ENCODE measurements around the gene CEP152.
A peak's percentile ranks its signal among the peaks of the same experiment; 100 is the strongest.
"Not testable (repeated sequence)": the region's sequence is repeated elsewhere in the genome, so short reads cannot be mapped to it uniquely, and the experiment has no call there.

The CEP152 gene, protein sequence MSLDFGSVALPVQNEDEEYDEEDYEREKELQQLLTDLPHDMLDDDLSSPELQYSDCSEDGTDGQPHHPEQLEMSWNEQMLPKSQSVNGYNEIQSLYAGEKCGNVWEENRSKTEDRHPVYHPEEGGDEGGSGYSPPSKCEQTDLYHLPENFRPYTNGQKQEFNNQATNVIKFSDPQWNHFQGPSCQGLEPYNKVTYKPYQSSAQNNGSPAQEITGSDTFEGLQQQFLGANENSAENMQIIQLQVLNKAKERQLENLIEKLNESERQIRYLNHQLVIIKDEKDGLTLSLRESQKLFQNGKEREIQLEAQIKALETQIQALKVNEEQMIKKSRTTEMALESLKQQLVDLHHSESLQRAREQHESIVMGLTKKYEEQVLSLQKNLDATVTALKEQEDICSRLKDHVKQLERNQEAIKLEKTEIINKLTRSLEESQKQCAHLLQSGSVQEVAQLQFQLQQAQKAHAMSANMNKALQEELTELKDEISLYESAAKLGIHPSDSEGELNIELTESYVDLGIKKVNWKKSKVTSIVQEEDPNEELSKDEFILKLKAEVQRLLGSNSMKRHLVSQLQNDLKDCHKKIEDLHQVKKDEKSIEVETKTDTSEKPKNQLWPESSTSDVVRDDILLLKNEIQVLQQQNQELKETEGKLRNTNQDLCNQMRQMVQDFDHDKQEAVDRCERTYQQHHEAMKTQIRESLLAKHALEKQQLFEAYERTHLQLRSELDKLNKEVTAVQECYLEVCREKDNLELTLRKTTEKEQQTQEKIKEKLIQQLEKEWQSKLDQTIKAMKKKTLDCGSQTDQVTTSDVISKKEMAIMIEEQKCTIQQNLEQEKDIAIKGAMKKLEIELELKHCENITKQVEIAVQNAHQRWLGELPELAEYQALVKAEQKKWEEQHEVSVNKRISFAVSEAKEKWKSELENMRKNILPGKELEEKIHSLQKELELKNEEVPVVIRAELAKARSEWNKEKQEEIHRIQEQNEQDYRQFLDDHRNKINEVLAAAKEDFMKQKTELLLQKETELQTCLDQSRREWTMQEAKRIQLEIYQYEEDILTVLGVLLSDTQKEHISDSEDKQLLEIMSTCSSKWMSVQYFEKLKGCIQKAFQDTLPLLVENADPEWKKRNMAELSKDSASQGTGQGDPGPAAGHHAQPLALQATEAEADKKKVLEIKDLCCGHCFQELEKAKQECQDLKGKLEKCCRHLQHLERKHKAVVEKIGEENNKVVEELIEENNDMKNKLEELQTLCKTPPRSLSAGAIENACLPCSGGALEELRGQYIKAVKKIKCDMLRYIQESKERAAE (N-terminal part only)

DNA sequence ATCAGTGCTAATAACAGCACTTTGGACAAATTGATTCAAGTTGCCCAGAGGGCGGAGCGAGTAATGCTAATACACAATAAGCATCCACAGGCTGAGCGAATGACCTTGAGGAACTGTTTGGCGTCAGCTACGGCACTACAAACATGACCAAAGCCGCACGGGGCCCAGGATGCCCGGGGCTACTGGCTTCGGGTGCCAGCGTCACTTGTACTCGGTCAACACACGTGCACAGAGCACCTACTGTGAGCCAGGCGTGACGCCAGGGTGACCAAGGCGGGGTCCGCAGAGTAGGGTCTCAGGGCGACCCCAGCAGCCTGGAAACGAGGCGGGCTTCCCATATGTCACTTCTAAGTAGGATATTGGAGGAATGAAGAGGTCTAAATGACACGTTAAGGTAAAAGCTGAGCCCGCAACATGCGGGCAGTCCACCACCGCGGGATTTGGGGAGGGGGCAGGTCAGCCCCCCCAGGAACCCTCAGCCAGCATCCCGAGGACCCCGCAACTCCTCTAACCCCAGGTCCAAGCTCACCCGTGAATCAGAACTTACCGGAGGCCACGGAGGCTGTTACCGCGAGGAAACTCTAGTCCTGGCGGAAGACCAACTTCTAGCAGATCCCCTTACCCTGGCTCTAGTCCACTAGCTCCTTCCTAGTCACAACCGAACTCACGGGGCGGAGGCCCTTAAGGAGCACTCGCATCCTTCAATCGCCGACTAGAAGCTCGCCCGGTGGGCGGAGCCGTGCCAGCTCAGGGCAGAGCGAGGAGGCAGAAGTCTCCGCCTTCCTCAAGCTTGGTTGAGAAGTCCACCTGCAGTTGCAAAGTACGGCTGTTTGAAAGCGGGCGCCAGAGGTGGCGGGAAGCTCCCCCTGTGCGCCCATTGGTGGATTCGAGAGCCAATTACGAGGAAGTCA lies at the start of gene CEP152:
TSS of gene CEP152 (minus strand) at position 656 of the 911 bp plus-strand sequence. CDS start 5,420 bp downstream, outside the sequence.
- peak; percentile 100 for DNase-seq

DNA sequence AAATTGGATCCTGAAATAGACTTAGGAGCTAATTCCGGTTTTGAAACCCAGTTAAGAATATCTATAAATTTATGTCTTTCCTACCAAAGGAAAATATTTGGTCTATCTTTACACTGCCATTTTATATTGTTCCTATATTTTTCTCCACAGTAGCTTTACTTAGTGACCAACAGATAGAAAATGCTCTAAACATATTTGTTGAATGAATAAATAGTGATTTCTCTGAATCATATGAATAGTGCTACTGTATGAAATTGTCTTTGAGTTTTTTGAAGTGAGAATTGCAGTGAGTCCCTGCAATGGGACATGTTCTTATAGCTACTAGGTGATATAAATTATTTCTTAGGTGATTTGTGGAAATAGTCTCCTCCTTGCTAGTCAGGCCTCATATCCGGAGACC lies 48.6 kb upstream of the CEP152 start:
- DNase-seq = no peak

DNA sequence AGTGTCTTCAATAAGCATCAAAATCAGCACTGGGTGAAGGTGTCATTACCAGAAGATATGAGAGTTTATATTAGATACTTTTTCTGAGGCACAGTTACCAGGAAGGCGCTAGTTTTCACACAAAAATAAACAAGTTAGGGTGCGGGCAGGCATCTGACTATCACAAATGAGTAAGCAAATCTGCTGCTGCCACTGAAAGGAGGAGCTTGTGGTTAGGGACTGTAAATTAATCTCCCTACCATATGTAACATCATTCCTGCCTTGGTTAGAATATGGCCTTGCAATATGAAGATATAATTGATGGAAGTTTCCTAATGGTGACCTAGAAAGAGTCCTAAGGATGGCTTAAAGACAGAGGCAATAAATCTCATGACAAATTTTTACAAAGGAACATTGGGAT lies 47.5 kb upstream of the CEP152 start:
- DNase-seq = peak; percentile 14

DNA sequence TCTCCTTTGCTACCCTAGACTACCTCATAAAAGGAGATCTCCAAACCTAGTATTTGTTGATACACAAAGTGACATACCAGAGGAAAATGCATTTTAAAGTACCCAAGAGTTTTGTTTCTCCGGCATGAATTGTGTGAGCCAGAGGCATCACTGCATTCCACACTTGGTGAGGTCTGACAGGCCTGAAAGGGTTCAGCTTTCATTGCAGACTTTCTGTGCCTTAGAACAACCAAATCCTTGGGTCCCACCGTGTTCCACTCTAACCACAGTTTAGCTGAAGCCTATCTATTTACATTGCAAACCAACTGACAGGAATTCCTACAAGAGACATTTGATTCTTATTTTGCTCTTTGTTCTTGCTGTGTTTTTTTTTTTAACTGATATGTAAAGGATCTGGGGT lies 46.1 kb upstream of the CEP152 start:
- DNase-seq = no peak

DNA sequence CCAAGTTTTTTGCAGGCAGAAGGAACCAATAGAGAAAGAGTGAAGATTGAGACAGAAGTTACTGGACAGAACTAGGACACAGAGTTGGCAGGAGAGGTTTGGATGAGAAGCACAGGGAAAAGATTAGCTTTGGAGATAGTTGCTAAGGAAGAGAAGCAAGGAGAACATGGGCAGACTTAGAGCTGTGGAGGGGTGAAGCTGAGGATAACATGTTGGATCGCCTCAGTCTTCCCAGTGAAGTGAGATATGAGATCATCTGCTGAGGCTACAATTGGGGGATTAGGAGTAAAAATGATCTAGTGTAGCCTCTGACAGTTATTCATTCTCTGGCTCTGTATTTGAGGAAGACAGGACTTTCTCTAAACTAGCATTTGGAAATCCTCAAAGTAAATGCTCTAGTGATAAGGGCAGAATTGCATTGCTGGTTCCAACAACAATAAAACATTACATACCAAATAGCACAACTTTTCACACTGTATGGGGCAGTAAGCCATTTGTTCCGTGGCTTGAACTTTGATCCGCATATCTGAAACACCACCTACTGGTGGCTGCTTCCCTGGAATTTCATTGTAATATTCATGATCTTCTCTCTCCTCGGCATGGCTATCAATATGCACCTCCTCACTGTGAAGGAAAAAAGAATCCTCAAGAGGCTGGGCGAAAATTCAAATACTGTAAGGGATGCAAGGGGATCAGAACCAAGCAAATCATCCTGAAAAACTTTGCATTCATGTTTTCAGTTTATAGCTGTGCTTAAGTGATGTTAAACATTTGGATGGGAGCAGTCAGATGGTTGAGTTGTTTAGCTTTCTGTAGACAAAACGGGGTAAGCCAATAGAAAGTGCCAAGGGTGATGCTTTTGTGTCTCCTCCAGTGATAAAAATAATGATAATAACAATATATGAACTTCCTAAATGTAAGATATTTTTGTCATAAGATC lies 44.9 kb upstream of the CEP152 start:
- no peak for DNase-seq

DNA sequence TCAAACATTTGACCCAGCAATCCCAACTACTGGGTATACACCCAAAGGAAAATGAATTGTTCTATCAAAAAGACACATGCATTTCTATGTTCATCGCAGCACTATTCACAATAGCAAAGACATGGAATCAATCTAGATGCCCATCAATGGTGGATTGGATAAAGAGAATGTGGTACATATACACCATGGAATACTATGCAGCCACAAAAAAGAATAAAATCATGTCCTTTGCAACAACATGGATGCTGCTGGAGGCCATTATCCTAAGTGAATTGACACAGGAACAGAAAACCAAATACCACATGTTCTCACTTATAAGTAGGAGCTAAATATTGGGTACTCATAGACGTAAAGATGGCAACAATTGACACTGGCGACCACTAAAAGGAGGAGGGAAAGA lies 43.6 kb upstream of the CEP152 start:
- not testable (repeated sequence) for DNase-seq

DNA sequence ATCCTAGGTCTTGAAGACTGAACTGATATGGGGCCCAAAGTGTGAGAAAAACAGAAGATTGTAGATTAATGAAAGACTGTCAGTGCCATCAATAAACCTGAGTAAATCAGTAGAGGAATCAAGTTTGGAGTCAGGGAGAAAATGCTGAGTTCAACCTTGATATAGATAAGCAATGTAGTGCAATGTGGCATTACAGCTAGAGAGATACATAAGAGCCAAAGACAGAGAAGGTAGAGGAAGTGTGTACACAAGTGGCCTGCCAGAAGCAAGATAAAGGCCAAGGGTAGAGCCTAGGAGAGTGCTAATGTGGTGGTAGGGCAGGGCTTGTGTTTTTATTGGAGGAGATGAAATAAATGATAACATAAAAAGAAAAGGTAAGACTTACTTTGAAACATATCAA lies 41.1 kb upstream of the CEP152 start:
- DNase-seq = no peak

DNA sequence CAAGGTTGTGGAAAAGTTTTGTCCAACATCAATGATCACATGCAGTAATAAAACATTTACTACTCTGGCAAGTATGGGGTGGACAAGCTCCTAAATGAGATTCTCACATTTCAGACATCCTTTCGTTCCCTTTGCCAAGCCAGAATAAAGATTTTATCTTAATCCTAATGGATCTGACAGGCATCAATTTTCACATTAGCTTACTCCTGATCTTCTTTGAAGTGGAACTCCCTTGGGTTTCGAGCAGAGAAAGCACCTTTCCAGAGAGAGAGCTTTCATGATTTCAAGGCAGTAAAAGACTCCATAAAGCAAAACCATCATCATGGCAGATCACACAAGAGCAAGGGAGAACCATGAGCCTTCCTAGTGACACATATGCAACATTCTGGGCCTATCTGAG lies 39.8 kb upstream of the CEP152 start:
- DNase-seq = no peak

DNA sequence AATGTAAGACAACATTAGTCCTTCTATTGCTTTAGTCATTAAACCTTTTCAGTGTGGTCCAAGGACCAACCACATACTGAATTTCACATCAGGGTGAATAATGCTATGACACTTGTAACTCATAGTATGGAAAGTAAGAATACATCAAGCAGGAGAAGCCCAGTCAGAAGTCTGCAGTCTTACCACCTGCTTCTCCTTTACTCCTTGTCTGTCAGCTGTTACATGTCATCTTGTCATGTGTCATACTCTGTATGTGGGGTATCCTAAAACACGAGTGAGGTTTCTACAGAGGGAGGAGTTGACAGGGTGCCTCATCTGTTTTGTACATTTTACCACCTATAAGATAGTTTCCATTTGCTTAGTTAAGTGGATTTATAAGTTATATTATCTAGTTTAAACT lies 34.3 kb upstream of the CEP152 start:
- no peak for DNase-seq

DNA sequence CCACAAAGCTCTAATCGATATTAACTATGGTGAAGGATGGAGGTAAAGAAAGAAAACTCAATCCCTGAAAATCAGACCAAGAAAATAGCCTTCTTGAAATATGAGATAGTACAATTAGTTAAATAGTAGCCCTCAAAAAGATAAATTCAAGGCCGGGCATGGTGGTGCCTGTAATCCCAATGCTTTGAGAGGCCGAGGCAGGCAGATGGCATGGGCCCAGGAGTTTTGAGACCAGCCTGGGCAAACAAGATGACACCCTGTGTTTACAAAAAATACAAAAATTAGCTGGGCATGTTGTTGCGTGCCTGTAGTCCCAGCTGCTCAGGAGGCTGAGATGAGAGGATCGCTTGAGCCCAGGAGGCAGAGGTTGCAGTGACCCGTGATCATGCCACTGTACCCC lies 31.6 kb upstream of the CEP152 start:
- DNase-seq = no peak

DNA sequence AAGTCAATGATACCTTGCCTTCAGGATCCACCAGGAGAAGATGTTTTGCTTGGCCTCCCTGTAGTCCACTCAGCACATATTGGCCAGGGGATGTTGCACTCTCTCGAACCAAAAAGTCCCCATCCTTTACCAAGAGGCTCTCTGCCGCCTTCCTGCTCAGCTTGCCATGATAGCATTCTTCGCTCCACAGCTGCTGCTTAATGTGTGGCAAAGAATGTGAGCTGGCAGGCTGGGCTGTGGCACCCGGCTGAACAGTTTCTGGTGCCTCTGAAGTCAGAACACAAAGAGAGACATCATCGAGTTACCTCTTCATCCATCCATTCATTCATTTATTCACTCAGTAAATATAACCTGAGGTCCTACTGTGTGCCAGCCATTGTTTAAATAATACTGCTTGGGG lies 23.9 kb upstream of the CEP152 start:
- no peak for DNase-seq

DNA sequence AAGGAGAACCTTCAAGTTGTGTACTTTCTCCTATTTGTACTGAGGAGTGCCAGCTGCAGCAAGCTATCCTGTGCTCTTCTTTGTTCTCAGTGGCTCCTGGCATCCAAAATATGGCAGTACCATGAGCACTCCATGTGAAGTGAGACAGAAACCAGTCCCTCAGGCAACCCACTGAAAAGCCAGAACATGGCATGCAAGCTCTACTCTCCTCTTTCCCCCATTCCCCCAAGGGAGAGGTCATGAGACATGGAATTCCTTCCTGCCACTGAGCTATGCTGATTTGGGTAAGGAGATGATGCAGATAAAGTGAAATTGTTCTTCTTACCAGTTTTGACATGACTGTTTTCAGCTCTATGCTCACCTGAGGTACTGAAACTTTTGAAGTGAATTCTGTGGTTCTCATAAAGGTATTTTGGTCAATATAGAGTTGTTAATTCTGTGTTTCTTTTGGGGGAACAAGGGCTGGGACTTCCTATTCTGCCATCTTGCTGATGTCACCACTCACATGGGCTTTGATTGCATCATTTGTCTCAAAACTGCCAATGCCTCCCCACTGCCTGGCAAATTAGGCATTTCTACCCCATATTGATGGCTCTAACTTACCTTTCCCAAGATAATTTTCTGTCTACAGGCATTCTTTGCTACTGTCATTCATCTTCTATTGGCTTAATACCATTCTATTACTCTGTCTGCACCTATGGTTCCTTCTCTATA lies 22.8 kb upstream of the CEP152 start:
- no peak for DNase-seq

DNA sequence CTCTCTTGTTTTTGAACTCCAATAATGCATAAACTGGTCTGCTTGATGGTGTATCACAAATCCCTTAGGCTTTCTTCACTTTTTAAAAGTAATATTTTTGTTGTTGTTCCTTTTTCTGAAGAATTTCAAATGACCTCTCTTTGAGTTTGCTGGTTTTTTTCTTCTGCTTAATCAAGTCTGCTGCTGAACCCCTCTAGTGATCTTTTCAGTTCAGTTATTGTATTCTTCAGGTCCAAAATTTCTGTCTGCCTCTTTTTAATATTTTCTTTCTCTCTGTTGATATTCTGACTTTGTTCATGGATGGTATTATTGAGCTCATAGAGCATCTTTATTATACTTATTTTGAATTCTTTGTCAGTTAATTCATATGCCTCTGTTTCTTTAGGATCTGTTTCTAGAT lies 21.8 kb upstream of the CEP152 start:
- DNase-seq = no peak

DNA sequence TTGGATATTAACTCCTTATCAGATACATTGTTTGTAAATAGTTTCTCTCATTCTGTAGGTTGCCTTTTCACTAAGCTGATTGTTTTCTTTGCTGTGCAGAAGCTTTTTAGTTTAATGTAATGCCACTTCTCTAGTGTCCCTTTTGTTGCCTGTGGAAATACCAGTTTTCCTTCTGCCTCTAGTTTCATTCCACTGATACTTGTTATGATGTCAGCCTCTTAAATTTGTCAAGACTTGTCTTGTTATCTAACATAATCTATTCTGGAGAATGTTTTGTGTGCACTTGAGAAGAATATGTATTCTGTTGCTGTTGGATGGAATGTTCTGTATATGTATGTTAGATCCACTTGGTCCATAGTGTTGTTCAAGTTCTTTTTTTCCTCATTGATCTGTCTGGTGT lies 18.0 kb upstream of the CEP152 start:
- DNase-seq = no peak

DNA sequence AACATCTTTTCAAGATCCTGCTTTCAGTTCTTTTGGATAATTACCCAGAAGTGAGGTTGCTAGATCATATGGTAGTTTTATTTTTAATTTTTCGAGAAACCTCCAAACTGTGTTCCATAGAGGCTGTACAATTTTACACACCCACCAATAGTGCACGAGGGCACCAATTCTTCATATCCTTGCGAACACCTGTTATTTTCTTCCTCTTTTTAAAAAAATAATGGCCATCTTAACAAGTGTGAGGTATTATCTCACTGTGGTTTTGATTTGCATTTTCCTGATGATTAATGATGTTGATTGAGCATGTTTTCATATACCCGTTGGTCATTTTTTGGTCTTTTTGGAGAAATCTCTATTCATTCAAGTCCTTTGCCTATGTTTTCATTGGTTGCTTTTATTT lies 17.6 kb upstream of the CEP152 start:
- DNase-seq = no peak

DNA sequence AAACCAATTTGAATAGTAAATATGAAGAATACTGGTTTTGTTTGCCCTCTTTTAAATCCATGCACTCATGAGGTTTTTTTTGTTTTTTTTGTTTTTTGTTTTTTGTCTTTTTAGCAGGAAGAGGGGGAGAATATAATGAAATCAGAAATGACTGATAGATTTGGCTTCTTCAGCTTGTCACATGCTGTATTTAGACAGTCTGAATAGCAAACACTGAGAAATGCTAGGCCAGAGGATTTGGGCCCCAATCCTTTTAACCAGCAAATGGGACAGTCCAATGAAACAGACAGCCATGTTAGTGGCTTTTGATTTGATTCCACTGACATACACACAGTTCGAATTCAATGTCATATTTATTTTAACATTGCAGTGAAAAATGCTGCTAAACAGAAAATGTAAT lies 14.2 kb upstream of the CEP152 start:
- no peak for DNase-seq

DNA sequence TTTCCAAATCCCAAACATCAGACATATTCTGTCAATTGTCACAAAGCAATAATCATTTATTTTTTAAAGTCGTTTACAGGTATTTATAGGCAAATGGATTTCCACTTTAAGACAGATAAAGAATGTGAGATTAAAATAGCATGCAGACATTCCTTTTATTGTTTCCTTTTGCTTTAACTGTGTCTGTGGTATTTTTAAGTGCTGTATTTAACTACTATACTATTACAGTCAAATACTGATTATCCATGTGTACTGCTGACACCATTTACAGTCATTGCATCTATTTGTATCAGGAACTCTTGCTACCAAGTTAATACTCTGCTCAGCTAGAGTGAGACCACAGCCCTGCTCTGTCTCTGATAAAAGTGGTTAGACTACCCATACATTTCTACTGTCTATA lies 12.8 kb upstream of the CEP152 start:
- DNase-seq = no peak

DNA sequence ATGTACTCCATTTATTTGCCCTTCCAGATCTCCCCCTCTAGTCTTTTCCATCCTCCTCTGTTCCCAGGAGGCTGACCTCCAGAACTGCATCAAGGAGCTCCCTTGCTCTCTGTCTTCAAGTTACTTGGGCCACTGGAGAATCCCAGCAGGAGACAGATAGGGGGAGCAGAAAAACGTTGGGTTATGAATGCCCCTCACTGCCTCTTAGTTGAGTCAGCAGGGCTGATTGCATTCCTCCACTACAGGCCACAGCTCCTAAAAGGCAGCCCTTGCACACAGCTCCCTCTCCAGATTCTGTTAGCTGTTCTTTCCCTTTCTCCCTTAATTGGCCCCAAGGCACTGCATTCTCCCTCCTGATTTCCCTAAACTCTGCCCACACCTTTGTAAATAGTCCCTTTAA lies 12.4 kb upstream of the CEP152 start:
- no peak for DNase-seq

DNA sequence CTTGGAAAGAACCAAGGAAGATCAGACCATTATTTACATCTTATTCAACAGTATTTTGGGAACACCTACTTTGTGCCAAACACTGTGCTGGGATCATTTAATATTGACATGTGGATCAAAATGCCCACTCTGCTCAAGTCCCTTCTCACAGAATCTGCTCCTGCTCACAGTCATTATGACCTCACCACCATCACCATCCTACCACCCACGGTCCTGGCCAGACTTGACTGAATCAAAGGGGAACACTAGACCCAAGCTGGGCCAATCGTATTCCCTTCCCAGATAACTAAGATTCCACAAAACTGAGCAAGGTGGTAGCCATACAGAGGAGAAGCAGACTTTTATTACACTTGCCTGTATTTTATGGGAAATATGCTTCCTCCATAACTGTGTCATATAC lies 3.4 kb upstream of the CEP152 start:
- DNase-seq = no peak

DNA sequence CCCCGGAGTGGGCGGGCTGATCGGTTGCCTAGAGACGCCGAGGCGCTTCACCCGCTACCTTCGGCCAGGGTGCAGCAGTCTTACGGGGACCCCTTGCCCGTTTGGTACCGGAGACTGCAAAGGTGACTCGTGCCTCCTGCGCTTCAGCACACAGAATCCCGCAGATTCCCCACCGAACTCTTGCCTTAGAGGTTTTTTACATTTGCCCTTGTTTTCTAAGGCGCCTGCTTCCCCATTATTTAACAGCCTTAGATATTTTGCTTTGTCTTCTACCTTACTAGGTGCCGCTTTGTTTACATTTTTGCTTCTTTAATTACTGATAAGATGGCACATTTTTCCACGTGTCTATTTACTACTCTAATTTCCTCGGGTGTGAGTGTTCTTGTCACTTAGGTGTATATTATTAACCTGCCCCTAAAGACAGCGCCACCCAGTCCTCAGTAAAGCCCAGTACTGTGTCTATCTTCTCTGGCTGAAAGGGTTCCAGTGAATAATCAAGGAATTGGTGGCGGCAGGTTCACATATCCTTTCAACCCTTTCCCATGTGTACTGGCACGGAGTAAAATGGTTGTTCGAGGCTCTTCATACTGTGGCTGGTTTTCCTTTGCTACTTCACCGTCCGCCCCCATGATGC lies 573 bp upstream of the CEP152 start:
- DNase-seq = peak; percentile 39

All from MV-4-11 (cell line).